Endodermal cell (in vitro differentiated cells): ENCODE results near the gene GAS7. TPM values are rescaled to one million over a fixed set of nuclear protein-coding genes. Genes with fewer than 3 reads are reported as not detected.

Source experiments
- DNase-seq: peaks from one replicate; pipeline ENCODE4 v3.0.0-alpha.2; 2017
- H3K27ac ChIP-seq: 2 replicates; pipeline ENCODE4 v1.5.1; 2013; ENCODE audit warnings: mild to moderate bottlenecking, low read depth, low read length, moderate library complexity
- H3K27me3 ChIP-seq: 2 replicates; pipeline ENCODE4 v1.6.1; 2013; ENCODE audit warnings: mild to moderate bottlenecking, low read length, moderate library complexity; ENCODE audit not compliant: insufficient read depth, control insufficient read depth, poor library complexity, severe bottlenecking
- H3K36me3 ChIP-seq: 2 replicates; pipeline ENCODE4 v1.7.0; 2013; ENCODE audit warnings: mild to moderate bottlenecking, low read length, moderate library complexity; ENCODE audit not compliant: control insufficient read depth, insufficient read depth
- H3K4me1 ChIP-seq: one replicate; pipeline ENCODE4 v1.7.0; 2013; ENCODE audit warnings: low read length; ENCODE audit not compliant: control insufficient read depth, insufficient read depth
- H3K4me3 ChIP-seq: 2 replicates; pipeline ENCODE4 v1.5.1; 2013; ENCODE audit warnings: mild to moderate bottlenecking, low read length, moderate library complexity
- H3K9ac ChIP-seq: 2 replicates; pipeline ENCODE4 v1.6.1; 2013; ENCODE audit warnings: mild to moderate bottlenecking, low read length, moderate library complexity; ENCODE audit not compliant: poor library complexity, severe bottlenecking; ENCODE audit errors: extremely low read depth
- H3K9me3 ChIP-seq: 2 replicates; pipeline ENCODE4 v1.6.1; 2013; ENCODE audit warnings: mild to moderate bottlenecking, low read length, moderate library complexity; ENCODE audit not compliant: control insufficient read depth
- H3K27ac Mint-ChIP-seq: 2 replicates; pipeline ENCODE4 v1.8.0; 2020; ENCODE audit warnings: mixed read lengths
- H3K27me3 Mint-ChIP-seq: 2 replicates; pipeline ENCODE4 v1.8.0; 2021; ENCODE audit warnings: mild to moderate bottlenecking, mixed read lengths; ENCODE audit not compliant: insufficient read depth
- H3K36me3 Mint-ChIP-seq: 2 replicates; pipeline ENCODE4 v1.8.0; 2020; ENCODE audit warnings: low read depth, mixed read lengths
- H3K4me1 Mint-ChIP-seq: 2 replicates; pipeline ENCODE4 v1.8.0; 2020; ENCODE audit warnings: mixed read lengths
- H3K4me3 Mint-ChIP-seq: 2 replicates; pipeline ENCODE4 v1.8.0; 2020; ENCODE audit warnings: mild to moderate bottlenecking, moderate library complexity, mixed read lengths
- H3K9me3 Mint-ChIP-seq: 2 replicates; pipeline ENCODE4 v1.8.0; 2020; ENCODE audit warnings: mild to moderate bottlenecking, mixed read lengths
- WGBS, 2 experiments: methylation state at CpG; one replicate each; pipeline versions ENCODE4 v1.1.5 to v1.1.7; 2013; ENCODE audit warnings: missing lambda C conversion rate in 2 of 2, mixed read lengths in 1 of 2; ENCODE audit not compliant: insufficient coverage in 1 of 2, insufficient read length in 1 of 2; 5-methylcytosine and 5-hydroxymethylcytosine counted together
- total RNA-seq, 2 donors: library from RNA; stranded (reverse); fragmentation: NEBNext Ultra II Directional in 1 of 2; extraction: Animal tissue kit (Norgen Biotek cat#: 25700) in 1 of 2; gene quantifications; 2 replicates in 1 of 2; 3 replicates in 1 of 2; pipeline ENCODE4 v1.2.1, GENCODE V29; 2021
- TF ChIP-seq, protein P1 (sequence below): fragments of 200-600 bp; sonication (generic); conservative IDR thresholded peaks from 2 replicates; pipeline ENCODE4 v1.5.0; 2021; ENCODE audit warnings: antibody characterized with exemption, mild to moderate bottlenecking

Gene GAS7
- total RNA-seq, 2 donors from 2014 or later = 8.6 to 14.7 TPM

GRCh38 chr17:9932491-9932890, 265.9 kb downstream of the GAS7 start:
- Histone ChIP-seq H3K36me3 (no peaks in the 10 kb centered on the region), H3K27me3 (no peaks in the 10 kb centered on the region), H3K4me1 (no peaks in the 10 kb centered on the region), H3K27ac (no peak overlapping the region), H3K9me3 (no peaks in the 10 kb centered on the region), H3K4me3 (no peak overlapping the region), H3K9ac (no peak overlapping the region)
- Mint-ChIP-seq H3K36me3 (no peaks in the 10 kb centered on the region), H3K4me1 (no peaks in the 10 kb centered on the region), H3K27me3 (no peaks in the 10 kb centered on the region), H3K9me3 (no peaks in the 10 kb centered on the region), H3K27ac (no peak overlapping the region), H3K4me3 (no peak overlapping the region)
- 86 to 93% methylated on average over 1 to 2 of the region's 2 CpGs for WGBS, 2 experiments
- TF ChIP-seq, protein P1, sequence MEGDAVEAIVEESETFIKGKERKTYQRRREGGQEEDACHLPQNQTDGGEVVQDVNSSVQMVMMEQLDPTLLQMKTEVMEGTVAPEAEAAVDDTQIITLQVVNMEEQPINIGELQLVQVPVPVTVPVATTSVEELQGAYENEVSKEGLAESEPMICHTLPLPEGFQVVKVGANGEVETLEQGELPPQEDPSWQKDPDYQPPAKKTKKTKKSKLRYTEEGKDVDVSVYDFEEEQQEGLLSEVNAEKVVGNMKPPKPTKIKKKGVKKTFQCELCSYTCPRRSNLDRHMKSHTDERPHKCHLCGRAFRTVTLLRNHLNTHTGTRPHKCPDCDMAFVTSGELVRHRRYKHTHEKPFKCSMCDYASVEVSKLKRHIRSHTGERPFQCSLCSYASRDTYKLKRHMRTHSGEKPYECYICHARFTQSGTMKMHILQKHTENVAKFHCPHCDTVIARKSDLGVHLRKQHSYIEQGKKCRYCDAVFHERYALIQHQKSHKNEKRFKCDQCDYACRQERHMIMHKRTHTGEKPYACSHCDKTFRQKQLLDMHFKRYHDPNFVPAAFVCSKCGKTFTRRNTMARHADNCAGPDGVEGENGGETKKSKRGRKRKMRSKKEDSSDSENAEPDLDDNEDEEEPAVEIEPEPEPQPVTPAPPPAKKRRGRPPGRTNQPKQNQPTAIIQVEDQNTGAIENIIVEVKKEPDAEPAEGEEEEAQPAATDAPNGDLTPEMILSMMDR = no peak
- no peak for DNase-seq

DNA sequence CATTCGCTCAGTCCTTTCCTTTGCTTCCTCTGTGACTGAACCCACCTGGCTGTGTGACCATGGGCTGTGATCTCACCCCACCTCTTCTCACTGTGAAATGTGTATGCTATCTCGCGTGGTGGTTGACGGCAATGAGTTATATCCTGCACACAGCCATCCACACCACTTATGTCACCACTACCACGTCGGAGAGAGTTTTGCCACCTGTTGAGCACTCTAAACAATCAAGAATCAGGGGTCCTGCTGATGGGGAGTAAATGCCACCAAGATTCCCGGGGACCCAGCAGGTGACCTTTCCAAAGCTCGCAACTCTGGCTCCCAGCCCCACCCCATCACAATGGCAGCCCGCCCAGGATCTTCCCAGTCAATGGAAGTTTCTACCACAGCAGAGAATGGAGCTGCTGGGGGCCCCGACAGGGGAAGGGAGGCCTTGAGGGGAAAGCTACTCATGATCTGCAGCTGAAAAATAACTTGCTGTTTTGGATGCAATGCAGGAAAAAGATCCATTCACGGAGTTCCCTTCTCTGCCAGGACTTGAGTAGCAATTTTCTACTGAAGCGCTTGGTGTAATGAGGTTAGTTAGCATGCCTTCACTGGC, 267.2 kb downstream of the GAS7 start:
- Histone ChIP-seq H3K9ac (no peak overlapping the region), H3K9me3 (no peaks in the 10 kb centered on the region), H3K27ac (no peak overlapping the region), H3K36me3 (no peaks in the 10 kb centered on the region), H3K4me1 (no peaks in the 10 kb centered on the region), H3K27me3 (no peaks in the 10 kb centered on the region), H3K4me3 (no peak overlapping the region)
- Mint-ChIP-seq H3K4me3 (no peak overlapping the region), H3K4me1 (no peaks in the 10 kb centered on the region), H3K27me3 (no peaks in the 10 kb centered on the region), H3K9me3 (no peaks in the 10 kb centered on the region), H3K36me3 (no peaks in the 10 kb centered on the region), H3K27ac (no peak overlapping the region)
- 84 to 85% methylated on average over 7 to 12 of the region's 12 CpGs for WGBS, 2 experiments
- no peak for DNase-seq
- TF ChIP-seq, protein P1 = no peak

DNA sequence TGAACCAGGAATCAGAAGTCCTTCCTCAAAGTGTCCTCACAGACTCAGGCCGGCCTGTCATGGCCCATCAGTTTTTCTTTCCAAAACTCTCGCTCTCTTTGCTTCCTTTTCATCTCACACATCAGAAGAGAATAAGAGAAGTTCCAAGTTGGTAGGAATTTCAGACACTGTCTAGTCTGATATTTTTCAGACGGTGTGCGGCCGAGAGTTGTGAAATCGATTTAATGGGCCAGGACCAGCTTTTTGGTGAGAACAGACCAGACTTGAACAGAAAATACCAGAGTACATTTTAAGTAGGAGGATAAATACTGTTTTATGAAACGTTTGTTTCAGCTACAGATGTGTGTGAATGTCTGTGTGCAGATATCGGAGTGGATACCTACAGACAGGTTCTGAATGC, 268.5 kb downstream of the GAS7 start:
- H3K27me3 ChIP-seq = no peaks in the 10 kb centered on the region
- H3K9ac ChIP-seq = no peak overlapping the region
- TF ChIP-seq, protein P1 = no peak
- no peaks in the 10 kb centered on the region for H3K36me3 ChIP-seq
- 87 to 100% methylated on average over 6 to 8 of the region's 8 CpGs for WGBS, 2 experiments
- no peak overlapping the region for H3K4me3 ChIP-seq
- no peak overlapping the region for H3K27ac ChIP-seq
- Mint-ChIP-seq H3K36me3 (no peaks in the 10 kb centered on the region), H3K27me3 (no peaks in the 10 kb centered on the region), H3K4me1 (no peaks in the 10 kb centered on the region), H3K4me3 (no peak overlapping the region), H3K9me3 (no peaks in the 10 kb centered on the region), H3K27ac (no peak overlapping the region)
- H3K4me1 ChIP-seq = no peaks in the 10 kb centered on the region
- no peak for DNase-seq
- H3K9me3 ChIP-seq = no peaks in the 10 kb centered on the region
